ENCODE data around the gene MKKS. TPM values are rescaled to one million over a fixed set of nuclear protein-coding genes. Genes with fewer than 3 reads are reported as not detected.

MKKS gene
- total RNA-seq, 4 donors from 2014 or later, result 4.7 to 15.4 (median 12.9) TPM

GRCh38 chr20:10387686-10388085 is 46.3 kb downstream of the MKKS start:
- Histone ChIP-seq H3K36me3 (no peaks in the 10 kb centered on the region), H3K27ac (no peak overlapping the region), H3K4me3 (no peak overlapping the region), H3K4me1 (no peaks in the 10 kb centered on the region), H3K27me3 (no peaks in the 10 kb centered on the region), H3K9me3 (no peaks in the 10 kb centered on the region)
- intact Hi-C loops (cut with DNase I), result no loop called here
- WGBS, 2 donors, result 83 to 88% methylated on average over 4 of the region's 4 CpGs
- no peak for TF ChIP-seq CTCF (IDR thresholded peaks at IDR 0.05)
- no peak for TF ChIP-seq POLR2A (IDR thresholded peaks at IDR 0.05)
- DNase-seq, result no peak

DNA sequence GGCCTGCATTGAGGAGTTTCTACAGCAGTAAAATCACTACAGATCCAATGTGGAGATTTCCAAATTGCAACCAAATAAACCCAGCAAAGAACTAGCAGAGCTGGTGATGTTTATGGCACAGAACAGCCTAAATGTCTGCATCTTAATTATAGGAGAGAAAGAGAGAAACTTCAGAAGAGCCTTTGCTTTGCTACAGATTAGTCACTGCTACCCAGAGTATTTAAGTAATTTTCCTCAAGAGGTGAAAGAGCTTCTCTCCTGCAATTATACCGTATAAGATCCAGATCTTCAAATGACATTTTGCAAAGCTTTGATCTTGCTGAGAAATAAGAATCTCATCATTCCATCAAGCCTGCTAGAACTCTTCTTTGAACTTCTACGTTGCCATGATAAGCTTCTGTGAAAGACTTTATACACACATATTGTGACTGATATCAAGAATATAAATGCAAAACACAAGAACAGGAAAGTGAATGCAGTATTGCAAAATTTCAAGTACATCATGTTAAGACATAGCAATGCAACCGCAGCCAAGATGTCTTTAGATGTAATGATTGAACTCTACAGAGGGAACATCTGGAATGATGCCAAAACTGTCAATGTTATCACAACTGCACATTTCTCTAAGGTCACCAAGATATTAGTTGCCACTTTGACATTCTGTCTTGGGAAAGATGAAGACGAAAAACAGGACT is 48.0 kb downstream of the MKKS start:
- Histone ChIP-seq H3K27me3 (no peaks in the 10 kb centered on the region), H3K27ac (no peak overlapping the region), H3K36me3 (no peaks in the 10 kb centered on the region), H3K9me3 (no peaks in the 10 kb centered on the region), H3K4me1 (no peaks in the 10 kb centered on the region), H3K4me3 (no peak overlapping the region)
- no peak for DNase-seq
- intact Hi-C loops (cut with DNase I), result no loop called here
- 65 to 72% methylated on average over 4 of the region's 4 CpGs for WGBS, 2 donors
- TF ChIP-seq CTCF (IDR thresholded peaks at IDR 0.05) (no peak), POLR2A (IDR thresholded peaks at IDR 0.05) (no peak)

DNA sequence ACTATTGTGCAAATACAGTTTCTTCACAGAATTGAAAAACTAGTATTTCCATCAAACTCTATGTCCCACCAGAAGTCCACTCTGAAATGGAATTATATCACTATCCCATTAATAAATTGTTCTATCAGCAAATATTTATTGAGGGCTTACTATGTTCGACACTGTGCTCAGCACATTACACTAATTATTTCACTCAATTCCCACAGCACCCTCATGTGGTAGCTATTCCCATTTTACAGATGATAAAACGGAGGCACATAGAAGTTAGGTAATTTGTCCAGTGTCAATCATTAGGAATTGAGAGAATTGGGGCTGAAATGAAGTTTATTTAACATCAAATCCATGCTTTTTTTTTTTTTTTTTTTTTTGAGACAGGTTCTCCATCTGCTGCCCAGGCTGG is 52.5 kb downstream of the MKKS start:
- TF ChIP-seq POLR2A (IDR thresholded peaks at IDR 0.05) (no peak), CTCF (IDR thresholded peaks at IDR 0.05) (peak in 1 of 6 experiments; percentile 13)
- DNase-seq, result no peak
- Histone ChIP-seq H3K27me3 (no peaks in the 10 kb centered on the region), H3K9me3 (no peaks in the 10 kb centered on the region), H3K36me3 (no peaks in the 10 kb centered on the region), H3K27ac (no peak overlapping the region), H3K4me3 (no peak overlapping the region), H3K4me1 (no peaks in the 10 kb centered on the region)
- intact Hi-C loops (cut with DNase I), result no loop called here
- 59 to 61% methylated on average over 2 of the region's 2 CpGs for WGBS, 2 donors

DNA sequence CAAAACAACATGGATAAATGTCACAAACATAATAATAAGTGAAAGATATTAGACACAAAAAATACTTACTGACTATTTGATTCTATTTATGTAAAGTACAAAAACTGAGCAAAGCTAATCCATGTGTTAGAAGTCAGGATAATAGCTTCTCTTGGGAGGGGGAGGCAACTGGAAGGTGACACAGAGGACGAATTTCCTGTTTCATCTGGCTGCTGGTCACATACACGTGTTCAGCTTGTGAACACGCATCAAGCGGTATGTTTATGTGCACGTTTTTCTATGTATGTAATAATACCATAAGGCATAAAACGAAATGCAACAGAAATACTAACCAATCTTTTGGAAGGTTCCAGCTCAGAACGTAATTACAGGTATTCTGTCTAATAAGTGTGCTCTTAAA is 54.3 kb downstream of the MKKS start:
- no peak overlapping the region for H3K27ac ChIP-seq
- H3K4me3 ChIP-seq, result no peak overlapping the region
- H3K4me1 ChIP-seq, result no peaks in the 10 kb centered on the region
- intact Hi-C loops (cut with DNase I), result no loop called here
- no peak for DNase-seq
- WGBS, 2 donors, result 61 to 67% methylated on average over 7 of the region's 7 CpGs
- TF ChIP-seq POLR2A (IDR thresholded peaks at IDR 0.05) (no peak), CTCF (IDR thresholded peaks at IDR 0.05) (no peak)
- H3K36me3 ChIP-seq, result no peaks in the 10 kb centered on the region
- no peaks in the 10 kb centered on the region for H3K27me3 ChIP-seq
- no peaks in the 10 kb centered on the region for H3K9me3 ChIP-seq

DNA sequence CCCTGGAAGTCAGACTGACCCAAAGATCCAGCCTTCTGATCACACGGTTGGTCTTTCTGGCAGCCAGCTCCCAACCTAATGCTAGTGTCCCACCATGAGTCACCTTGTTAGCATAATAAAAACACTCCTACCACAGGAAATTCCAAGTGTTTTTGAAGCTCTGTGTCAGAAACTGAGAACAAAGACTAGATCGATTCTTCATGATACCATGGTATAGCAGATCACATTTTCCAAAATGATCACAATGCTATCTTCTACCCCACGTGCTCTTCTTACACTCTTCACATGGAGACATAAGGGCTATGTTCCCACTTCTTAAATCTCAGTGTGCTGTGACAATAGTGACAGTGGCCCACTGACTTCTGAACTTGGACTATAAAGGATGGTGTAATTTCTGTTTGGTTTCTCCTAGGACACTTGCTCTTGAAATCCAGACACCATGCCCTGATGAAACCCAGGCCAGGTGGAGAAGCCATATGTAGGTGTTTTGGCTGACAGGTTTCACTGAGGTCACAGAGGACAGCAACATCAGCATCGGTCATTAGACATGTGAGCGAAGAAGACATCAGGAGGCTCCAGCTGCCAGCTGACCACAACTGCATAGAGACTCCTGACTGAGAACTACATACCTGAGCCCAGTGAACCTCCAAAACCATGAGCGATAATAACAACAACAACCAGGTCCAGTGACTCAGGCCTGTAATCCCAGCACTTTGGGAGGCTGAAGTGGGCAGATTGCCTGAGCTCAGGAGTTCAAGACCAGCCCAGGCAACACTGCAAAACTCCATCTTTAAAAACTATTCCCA is 57.5 kb downstream of the MKKS start:
- Histone ChIP-seq H3K27me3 (no peaks in the 10 kb centered on the region), H3K4me3 (no peak overlapping the region), H3K36me3 (no peaks in the 10 kb centered on the region), H3K27ac (no peak overlapping the region), H3K4me1 (no peaks in the 10 kb centered on the region), H3K9me3 (no peaks in the 10 kb centered on the region)
- DNase-seq, result no peak
- TF ChIP-seq CTCF (IDR thresholded peaks at IDR 0.05) (no peak), POLR2A (IDR thresholded peaks at IDR 0.05) (no peak)
- intact Hi-C loops (cut with DNase I), result no loop called here
- WGBS, 2 donors, result 52 to 87% methylated on average over 3 to 5 of the region's 6 CpGs
